Measurements from ENCODE around the gene ATP5MG.

ATP5MG gene

DNA sequence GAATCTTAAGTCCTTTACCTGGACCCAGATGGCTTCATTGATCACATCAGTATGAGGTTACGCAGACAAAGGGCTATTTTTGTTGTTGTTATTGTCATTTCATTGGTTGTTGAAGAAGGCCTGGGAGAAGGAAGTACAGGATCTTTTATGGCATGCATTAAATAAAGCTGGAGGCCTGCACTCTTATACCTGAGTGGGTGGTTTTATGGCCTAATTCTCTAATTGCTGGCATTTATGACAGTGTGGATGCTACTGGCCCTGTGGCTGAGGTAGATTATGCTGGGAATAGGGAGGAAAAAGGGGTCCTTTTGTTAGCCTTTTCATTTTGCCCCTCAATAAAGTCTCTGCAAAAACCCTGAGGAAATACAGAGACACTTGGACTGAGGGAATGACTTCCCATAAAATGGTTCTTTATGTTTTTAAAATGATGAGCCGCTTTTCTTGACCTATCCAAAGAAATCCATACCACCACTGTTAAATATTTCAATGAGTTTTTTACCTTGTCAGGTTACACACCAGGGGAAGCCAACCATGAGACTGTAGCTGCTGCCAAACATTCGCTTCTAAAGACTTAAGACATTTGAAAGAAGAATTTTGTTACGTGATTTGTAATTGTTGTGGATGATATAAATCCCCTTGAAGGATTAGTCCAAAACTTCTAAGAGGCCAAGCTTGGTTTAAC is 41.6 kb downstream of the ATP5MG start:
- DNase-seq, result no peak

DNA sequence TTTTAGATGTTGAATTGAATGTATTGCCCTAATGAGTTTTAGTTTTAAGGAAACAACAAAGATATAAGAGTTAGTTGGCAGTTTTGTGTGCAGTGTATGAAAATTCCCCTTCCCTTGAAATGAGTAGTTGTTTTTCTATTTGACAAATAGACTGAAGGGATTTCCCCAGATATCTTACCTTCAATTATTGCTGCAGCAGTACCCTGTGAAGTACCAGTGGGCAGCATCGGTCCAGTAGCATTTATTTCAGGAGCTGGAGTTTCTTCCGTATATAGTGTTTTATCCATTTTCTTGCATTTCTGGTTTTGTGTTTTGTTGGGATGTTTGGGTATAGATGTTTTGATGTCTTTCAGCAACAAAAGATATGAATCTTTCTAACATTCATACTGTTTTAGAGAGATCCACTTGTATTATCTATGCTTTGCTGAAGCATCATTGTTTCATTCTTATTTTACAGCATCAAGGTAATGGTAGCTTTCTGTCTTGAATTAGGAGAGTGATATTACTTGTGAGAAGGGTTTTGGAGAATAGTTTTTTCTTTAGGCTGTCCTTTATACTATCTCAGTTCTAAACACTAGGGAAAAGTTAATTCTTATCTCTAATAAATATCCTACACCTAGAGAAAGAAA is 42.3 kb downstream of the ATP5MG start:
- no peak for DNase-seq

GRCh38 chr11:118447423-118447822 is 46.0 kb downstream of the ATP5MG start:
- no peak for DNase-seq

GRCh38 chr11:118448294-118448693 is 46.9 kb downstream of the ATP5MG start:
- no peak for DNase-seq

GRCh38 chr11:118449316-118449918 is 48.0 kb downstream of the ATP5MG start:
- no peak for DNase-seq

DNA sequence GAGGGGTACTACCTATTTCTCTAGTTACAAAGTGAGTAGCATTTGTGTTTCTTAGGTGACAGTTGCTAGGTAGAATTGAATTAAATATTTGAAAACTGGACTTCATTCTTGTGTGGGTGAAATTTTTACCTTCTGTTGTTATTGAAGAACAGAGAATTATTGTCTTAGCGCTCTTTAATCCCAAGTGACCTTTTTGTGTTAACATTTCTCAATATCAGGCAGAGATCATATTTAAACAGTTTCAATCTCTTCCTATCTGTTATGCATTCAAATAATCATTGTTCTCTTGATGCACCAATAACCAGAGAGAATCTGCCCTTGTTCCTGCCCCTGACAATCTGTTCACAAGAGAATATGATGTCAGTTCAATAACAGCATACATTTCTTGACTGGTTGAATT is 49.0 kb downstream of the ATP5MG start:
- no peak for DNase-seq
